Esophagus muscularis mucosa (tissue), 4 donors: ENCODE data around the gene DGKQ. TPM values are rescaled to one million over a fixed set of nuclear protein-coding genes. Genes with fewer than 3 reads are reported as not detected.

Experiments
- DNase-seq: peaks from one replicate; pipeline ENCODE4 v3.0.0-alpha.2; 2017; ENCODE audit errors: extremely low spot score
- H3K27ac ChIP-seq, 4 donors: fragments of 200-600 bp; sonication (generic); replicated peaks in 1 of 4; 1 replicate in 3 of 4; 2 replicates in 1 of 4; pipeline ENCODE4 v1.5.1; 2016 to 2019; ENCODE audit warnings: mild to moderate bottlenecking in 1 of 4
- H3K27me3 ChIP-seq, 4 donors: fragments of 200-600 bp; sonication (generic); one replicate each; pipeline versions ENCODE4 v1.5.1 to v1.6.0; 2016 to 2019
- H3K36me3 ChIP-seq, 4 donors: fragments of 200-600 bp; sonication (generic); one replicate each; pipeline ENCODE4 v1.5.1; 2016 to 2019
- H3K4me1 ChIP-seq, 4 donors: fragments of 200-600 bp; sonication (generic); one replicate each; pipeline ENCODE4 v1.5.1; 2016 to 2019
- H3K4me3 ChIP-seq, 4 donors: fragments of 200-600 bp; sonication (generic); 1 replicate in 2 of 4; 2 replicates in 2 of 4; pipeline ENCODE4 v1.5.1; 2016 to 2019; ENCODE audit warnings: mild to moderate bottlenecking in 4 of 4, moderate library complexity in 1 of 4
- H3K9me3 ChIP-seq, 4 donors: fragments of 200-600 bp; sonication (generic); 1 replicate in 3 of 4; 2 replicates in 1 of 4; pipeline ENCODE4 v1.5.1; 2016 to 2019
- CTCF ChIP-seq, 3 experiments: fragments of 200-600 bp in 2 of 3; fragments of 450-650 bp in 1 of 3; sonication (generic) in 2 of 3; IDR thresholded peaks; one replicate each; pipeline ENCODE4 v1.5.1; 2017 to 2019; ENCODE audit warnings: antibody characterized with exemption in 3 of 3, mild to moderate bottlenecking in 2 of 3, moderate library complexity in 1 of 3
- EP300 ChIP-seq: sonication (generic); formaldehyde crosslinking; IDR thresholded peaks from one replicate; pipeline ENCODE4 v1.6.1; 2017; ENCODE audit warnings: antibody characterized with exemption
- POLR2A ChIP-seq: fragments of 450-650 bp; IDR thresholded peaks from one replicate; pipeline ENCODE4 v1.6.1; 2017; ENCODE audit warnings: antibody characterized with exemption, moderate library complexity, mild to moderate bottlenecking, low read depth
- POLR2AphosphoS5 ChIP-seq, 2 donors: sonication (generic); formaldehyde crosslinking; IDR thresholded peaks; one replicate each; pipeline ENCODE4 v1.6.1; 2017; ENCODE audit warnings: antibody characterized with exemption in 2 of 2
- WGBS: methylation state at CpG from one replicate; pipeline ENCODE4 v1.1.5; 2018; 5-methylcytosine and 5-hydroxymethylcytosine counted together
- intact Hi-C: fragments of 100-400 bp; cut with DNase I; formaldehyde crosslinking; loops from one replicate; pipeline ENCODE4 v1.15.1; 2023
- total RNA-seq, 4 donors: library from RNA; depleted of rRNA; stranded (reverse); fragments of >200 nt; gene quantifications; one replicate each; pipeline versions ENCODE4 v1.1.0 to v1.2.1, GENCODE V29; 2016

DGKQ gene
- total RNA-seq, 4 donors from 2014 or later, result 7.5 to 11.9 (median 9.9) TPM

DNA sequence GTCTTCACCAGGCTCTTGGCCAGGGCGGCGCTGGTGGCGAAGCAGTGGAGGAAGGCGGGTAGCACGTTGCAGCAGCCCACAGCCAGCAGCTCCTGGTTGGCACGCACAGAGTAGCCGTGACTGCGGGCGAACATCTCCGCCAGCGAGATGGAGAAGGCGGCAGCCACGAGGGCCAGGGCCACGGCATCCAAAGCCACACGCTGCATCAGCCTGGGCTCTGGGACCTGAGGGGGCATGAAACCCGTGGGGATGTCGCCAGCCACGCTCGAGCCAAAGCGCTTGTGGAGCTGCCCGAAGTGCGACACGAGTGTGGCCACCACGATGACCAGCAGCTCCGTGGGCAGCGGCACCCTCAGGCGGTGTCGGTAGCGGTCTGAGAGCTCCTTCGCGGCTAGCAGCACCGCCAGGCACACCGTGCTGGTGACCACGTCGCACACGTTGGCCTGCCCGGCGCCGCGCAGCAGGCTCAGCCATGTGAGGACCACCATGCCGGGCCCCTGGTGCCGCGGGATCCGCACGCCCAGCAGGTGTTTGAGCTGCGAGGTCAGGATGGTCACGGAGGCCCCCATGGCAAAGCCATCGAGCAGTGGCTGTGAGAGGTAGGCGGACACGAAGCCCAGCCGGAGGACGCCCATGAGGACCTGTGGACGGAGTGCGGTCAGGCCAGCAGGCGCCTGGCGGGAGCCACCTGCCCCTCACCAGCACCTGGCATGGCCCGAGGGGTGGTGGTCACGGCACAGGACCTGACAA, 16.5 kb upstream of the DGKQ start:
- TF ChIP-seq POLR2A, result no peak
- no peak for TF ChIP-seq CTCF (IDR thresholded peaks at IDR 0.05)
- TF ChIP-seq EP300, result no peak
- no peak for TF ChIP-seq POLR2AphosphoS5 (IDR thresholded peaks at IDR 0.05)
- intact Hi-C loops, result no loop called here
- WGBS, result 94% methylated on average over 36 of the region's 58 CpGs
- no peaks in the 10 kb centered on the region for H3K9me3 ChIP-seq
- H3K4me3 ChIP-seq, result no peak overlapping the region
- no peak for DNase-seq
- no peak overlapping the region for H3K27ac ChIP-seq
- peaks cover 24 to 44% (median 30%) of the 10 kb centered on the region in 4 donors for H3K4me1 ChIP-seq
- H3K27me3 ChIP-seq, result no peaks in the 10 kb centered on the region
- H3K36me3 ChIP-seq, result peaks cover 0 to 33% (median 19%) of the 10 kb centered on the region in 4 donors

DNA sequence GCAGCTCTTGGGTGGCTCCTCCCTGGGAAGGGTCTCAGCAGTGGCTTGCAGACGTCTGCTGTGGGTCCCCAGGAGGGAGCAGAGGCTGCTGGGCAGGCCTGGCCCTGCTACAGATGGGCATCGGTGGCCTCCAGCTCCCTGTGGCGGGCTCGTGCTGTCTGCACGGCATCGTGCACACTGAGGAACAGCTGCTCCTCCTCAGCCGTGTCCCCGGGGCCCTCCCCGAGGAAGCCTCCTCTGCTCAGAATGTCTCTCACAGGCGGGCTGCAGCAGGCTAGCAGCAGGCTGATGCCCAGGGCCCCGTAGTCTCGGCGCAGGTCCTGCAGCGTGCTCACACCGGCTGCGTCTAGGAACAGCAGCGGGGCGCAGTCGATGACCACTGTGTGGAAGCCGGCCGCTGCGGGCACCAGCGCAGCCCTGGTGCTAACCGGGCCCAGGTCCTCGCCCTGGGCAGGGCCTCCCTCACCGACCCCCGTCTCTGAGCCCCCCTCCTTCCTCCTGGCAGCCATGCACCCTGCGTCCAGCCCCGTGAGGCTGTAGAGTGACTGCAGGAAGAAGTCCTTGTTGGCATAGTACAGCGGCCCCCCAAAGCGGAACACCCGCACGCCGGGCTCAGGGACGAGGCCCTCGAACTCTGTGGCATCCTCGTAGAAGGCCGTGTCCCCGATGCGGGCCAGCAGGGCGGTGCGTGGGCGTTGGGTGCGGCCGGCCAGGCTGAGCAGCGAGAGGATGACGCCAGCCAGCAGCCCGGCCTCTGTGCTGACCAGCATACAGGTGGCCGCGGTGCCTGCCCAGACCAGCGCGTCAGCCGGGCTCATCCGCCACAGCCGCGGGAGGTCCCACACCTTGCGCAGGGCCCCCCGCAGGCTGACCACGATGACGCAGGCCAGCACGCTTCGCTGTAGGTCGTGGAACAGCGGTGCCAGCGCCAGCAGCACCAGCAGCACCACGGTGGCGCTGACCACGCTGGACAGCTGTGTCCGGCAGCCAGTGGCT, 15.7 kb upstream of the DGKQ start:
- no peak for DNase-seq
- WGBS, result 77% methylated on average over 6 of the region's 69 CpGs
- TF ChIP-seq POLR2AphosphoS5 (IDR thresholded peaks at IDR 0.05), result no peak
- no peak for TF ChIP-seq POLR2A
- no peak for TF ChIP-seq CTCF (IDR thresholded peaks at IDR 0.05)
- TF ChIP-seq EP300, result no peak

DNA sequence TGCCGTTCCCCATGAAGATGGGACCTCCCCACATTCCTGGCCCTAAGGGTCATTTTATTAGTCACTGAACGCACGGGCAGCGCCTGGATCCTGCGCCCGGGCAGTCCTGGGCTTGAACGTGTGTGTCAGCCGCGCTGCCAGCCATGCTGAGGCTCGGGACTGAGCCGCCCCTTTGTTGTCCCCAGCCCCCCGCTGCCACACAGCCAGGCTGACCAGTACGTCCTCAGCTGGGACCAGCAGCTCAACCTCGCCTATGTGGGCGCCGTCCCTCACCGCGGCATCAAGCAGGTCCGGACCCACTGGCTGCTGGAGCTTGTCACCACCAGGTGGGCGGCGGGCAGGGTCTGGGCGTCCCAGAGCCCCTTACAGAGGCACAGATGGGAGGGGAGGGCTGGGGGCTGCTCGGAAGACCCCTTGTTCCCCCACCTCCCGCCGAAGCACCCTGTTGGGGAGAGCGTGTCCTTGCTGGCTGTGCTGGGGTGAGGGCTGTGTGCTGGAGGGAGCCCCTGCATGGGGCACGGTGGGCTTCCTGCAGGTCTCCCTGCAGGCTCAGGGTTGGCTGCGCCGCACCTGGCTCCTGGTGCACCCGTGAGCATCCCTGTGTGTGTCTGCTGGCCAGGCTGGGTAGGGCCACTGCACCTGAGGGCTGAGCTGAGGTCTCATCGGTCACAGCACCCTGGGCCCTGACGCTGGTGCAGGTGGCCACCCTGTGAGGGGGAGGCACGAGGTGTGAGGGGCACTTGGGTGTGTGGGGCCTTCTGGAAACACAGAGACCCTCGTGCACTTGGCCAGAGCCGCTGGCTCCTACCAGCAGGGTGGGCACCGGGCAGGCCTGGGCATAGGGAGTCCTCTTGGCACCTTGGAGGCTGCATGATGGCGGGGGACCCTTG, 14.5 kb upstream of the DGKQ start:
- WGBS, result 79% methylated on average over 17 of the region's 37 CpGs
- H3K4me1 ChIP-seq, result peaks cover 24 to 42% (median 30%) of the 10 kb centered on the region in 4 donors
- DNase-seq, result no peak
- H3K4me3 ChIP-seq, result peak overlapping the region; percentile 64 to 89 (median 78)
- intact Hi-C loops, result no loop called here
- H3K9me3 ChIP-seq, result no peaks in the 10 kb centered on the region
- H3K27ac ChIP-seq, result peak overlapping the region in 3 of 4 donors; percentile 42 to 69 (median 50)
- H3K27me3 ChIP-seq, result no peaks in the 10 kb centered on the region
- TF ChIP-seq EP300 (no peak), CTCF (IDR thresholded peaks at IDR 0.05) (no peak), POLR2AphosphoS5 (IDR thresholded peaks at IDR 0.05) (no peak), POLR2A (no peak)
- peaks cover 0 to 33% (median 19%) of the 10 kb centered on the region in 4 donors for H3K36me3 ChIP-seq

More for the DNA sequence above, 15.7 kb upstream of the DGKQ start:
- no peak overlapping the region for H3K27ac ChIP-seq
- H3K9me3 ChIP-seq, result no peaks in the 10 kb centered on the region
- H3K4me1 ChIP-seq, result peaks cover 24 to 44% (median 31%) of the 10 kb centered on the region in 4 donors
- H3K4me3 ChIP-seq, result no peak overlapping the region
- intact Hi-C loops, result no loop called here
- peaks cover 0 to 33% (median 19%) of the 10 kb centered on the region in 4 donors for H3K36me3 ChIP-seq
- no peaks in the 10 kb centered on the region for H3K27me3 ChIP-seq
